Endometrial microvascular endothelial cells (primary cell): ENCODE measurements around the gene LAD1. TPM values are rescaled to one million over a fixed set of nuclear protein-coding genes. Genes with fewer than 3 reads are reported as not detected.

Experiments
- in situ Hi-C: cut with HindIII; loops from 2 replicates; pipeline ENCODE4 v1.10.0; 2017; ENCODE audit warnings: low sequenced_read_pairs, low pct_unique_long_range_greater_than_20kb; ENCODE audit errors: inconsistent ontology term
- total RNA-seq: library from RNA; depleted of rRNA; stranded (reverse); fragments of >200 nt; gene quantifications from one replicate; pipeline ENCODE4 v1.2.3, GENCODE V29; 2015; ENCODE audit errors: inconsistent ontology term

The LAD1 gene
- total RNA-seq, 1 donor from 2014 or later = not detected

- in situ Hi-C loops = no loop called here
Observed at GRCh38 chr1:201396861-201397464, 2.2 kb downstream of the LAD1 start.

DNA sequence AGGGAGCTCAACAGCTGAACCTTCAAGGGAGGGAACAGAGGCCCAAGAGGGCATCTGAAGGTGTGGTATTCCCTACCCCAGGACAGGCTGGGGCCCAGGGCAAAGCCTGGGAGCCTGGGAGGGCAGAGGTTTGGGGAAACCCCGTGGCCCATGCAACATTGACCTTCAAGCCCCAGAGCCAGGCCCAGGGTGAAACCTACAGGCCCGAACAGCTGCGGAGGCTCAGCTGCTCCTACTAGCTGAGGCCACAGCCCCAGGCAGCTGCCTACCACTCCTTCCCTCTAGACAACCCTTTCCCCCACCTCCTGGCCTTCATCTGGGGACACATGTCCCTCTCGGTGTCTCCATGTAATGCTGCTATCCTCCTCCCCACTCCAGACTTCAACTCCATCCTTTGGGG is 3.2 kb downstream of the LAD1 start:
- in situ Hi-C loops = no loop called here

- in situ Hi-C loops = no loop called here
Observed at GRCh38 chr1:201394591-201394990, 4.5 kb downstream of the LAD1 start.

DNA sequence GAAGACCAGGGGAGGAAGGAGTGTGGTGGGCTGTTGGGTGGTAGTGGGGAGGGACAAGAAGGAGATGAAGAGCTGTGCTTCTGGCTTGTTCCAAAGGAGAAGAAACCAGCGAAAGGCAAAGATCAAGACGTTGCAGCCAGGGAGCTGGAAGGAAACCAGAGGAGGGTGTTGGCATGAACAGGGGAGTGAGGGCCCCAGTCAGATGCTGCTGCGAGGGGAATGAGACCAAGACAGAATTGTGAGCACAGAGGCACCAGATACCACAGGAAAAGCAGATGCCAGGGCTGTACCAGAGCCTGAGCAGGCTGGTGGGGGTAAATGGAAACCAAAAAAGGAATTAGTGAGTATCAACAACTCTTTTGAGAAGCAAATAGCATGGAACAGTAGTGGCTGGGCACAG is 6.0 kb downstream of the LAD1 start:
- in situ Hi-C loops = no loop called here

DNA sequence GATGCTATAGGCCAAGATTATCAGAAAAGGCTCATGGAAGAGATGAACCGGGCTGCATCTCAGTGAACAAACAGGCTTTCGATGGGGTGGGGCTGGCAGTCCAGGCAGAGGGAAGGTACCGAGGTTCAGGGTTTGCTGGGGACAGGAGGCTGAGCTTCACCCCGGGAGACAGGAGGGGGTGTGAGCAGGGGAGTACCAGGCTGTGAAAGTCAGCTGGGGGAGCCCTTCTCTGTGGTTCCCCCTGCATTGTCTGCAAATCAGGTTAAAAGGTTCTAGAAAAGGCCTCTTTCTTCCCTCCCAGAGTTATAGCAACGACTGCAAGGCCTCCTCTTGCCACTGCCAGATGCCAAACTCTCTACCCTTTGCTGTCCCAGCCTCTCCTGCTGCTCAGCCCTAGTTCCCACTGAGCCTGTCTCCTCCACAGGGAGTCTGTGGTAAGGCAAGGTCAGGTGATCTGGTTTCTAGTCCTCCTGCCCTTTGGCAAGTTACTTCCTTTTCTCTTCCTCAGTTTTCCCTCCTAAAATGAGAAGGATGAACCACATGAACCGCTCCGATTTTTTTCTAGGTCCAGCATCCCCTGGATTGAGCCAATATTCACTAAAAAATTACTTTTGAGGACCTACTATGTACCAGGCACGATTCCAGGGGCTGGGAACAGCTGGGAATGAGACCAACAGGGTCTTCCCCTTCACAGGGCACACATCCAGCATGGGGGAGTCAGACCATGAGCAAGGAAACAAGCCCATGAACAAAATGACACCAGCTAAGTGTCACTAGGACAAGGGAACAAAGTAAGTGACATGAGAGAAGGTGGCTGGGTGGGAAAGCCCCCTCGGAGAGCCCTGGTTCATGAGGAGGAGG is 7.2 kb downstream of the LAD1 start:
- in situ Hi-C loops = no loop called here

- in situ Hi-C loops = no loop called here
Observed at GRCh38 chr1:201391225-201391624, 7.9 kb downstream of the LAD1 start.

DNA sequence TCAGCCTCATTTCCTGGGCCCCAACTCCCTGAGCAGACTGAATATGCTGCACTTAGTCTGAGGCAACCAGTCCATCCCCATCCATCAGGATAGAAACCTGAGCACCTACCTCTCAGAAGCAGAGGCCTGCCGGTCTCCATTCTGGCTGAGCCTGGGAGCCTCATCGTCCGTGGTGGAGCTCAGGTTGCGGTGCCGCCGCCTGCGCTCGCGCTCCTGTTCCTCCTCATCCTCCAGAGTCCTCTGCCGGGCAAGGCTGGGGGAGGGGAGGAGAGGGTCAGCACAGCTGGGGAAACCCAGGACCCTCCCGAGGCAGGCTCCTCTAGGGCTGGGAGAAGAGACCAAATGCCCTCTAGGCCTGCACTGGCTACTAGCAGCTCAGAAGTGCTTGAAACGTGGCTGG is 10.1 kb downstream of the LAD1 start:
- in situ Hi-C loops = no loop called here

DNA sequence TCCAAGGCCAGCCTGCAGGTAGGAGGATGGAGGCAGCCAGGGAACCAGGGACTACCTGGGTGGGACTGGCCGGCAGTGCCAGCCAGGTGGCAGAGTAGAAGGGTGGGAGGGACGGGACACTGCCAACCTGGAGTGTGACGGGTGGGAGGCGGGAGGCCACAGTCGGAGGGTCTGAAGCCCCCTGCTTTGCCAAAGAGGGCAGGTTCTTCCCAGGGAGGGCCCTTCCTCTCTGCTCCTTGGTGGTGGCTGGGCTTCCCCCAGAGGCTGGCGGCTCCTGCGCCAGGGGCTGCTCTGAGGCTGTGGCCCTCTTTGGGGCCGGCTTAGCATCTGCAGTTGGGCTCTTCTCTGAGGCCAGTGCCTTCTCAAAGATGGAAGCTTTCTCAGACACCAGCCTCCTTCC is 12.9 kb downstream of the LAD1 start:
- in situ Hi-C loops = no loop called here

GRCh38 chr1:201385299-201385891 is 13.7 kb downstream of the LAD1 start:
- in situ Hi-C loops = no loop called here

GRCh38 chr1:201384406-201384782 is 14.7 kb downstream of the LAD1 start:
- in situ Hi-C loops = no loop called here

GRCh38 chr1:201383647-201384405 is 15.3 kb downstream of the LAD1 start:
- in situ Hi-C loops = no loop called here

DNA sequence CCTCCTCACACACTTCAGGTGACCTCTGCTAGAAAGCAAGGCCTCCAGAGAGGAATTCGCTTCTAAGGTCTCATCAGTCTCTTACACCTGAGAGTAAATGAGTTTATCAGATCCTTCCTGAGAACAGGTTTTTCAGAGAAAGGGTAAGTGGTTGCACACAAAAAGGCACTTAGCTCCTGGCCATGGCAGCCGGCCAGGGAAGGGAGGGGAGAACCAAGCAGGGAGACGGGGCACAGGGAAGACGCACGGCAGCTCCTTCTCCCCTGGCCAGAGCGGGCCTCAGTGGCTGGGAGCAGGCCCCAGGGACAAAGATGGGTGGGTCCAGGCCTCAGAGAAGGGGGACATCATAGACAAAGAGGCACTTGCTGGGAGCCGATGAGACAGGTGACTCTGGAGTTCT is 18.0 kb downstream of the LAD1 start:
- in situ Hi-C loops = no loop called here

- in situ Hi-C loops = no loop called here
Observed at GRCh38 chr1:201379733-201380242, 19.3 kb downstream of the LAD1 start.

- in situ Hi-C loops = no loop called here
Observed at GRCh38 chr1:201378804-201379203, 20.3 kb downstream of the LAD1 start.

GRCh38 chr1:201377611-201378092 is 21.5 kb downstream of the LAD1 start, which contains the start of gene TNNT2:
Gene TNNT2, minus strand, starts transcription at chr1:201377680. Its CDS starts 4,426 bp downstream, at chr1:201373254.
- in situ Hi-C loops = no loop called here

DNA sequence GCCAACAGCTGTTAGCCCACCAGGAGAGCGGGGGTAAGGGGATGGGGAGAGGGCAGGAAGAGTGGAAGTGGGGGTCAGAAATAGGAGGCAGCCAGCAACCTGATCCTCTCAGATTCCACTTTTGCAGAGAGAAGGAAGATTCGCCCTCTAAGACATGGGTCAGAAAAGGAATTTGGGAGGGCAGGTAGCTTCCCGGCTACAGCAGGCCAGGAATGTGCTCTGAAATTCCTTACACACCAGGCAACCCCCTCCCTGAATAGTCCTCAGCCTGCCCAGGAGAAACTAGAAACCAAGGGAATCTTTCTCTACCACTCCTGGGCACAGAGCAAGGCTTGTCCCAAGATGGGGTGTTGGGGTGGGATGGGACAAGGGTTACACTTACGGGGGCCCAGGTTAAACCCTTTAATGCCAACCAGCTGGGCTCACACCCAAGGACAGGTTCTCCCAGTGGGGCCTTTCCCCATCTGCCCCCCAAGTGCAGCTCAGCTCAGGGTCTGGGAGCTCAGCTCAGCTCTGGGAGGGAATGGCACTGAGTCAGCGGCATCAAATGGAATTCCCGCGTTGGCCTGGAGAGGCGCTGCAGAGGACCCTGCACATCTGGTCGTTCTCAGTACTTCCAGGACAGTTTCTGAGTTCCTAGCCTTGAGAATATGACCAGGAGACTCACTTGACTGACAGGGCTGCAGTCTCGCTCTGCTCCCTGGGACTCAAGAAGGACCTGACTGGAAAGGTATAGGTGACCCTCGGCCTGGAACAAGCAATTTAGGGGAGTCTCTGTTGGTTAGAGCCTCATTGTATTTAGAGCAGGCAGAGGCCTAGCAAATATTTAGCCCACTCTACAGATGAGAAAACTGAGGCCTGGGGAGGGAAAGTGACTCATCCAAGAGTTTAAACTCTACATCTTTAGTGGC is 22.4 kb downstream of the LAD1 start:
- in situ Hi-C loops = no loop called here

GRCh38 chr1:201376107-201376463 is 23.0 kb downstream of the LAD1 start:
- in situ Hi-C loops = no loop called here

- in situ Hi-C loops = no loop called here
Observed at GRCh38 chr1:201375169-201375568, 24.0 kb downstream of the LAD1 start.
